Measurements from ENCODE around the gene GPC4.
"Not testable (repeated sequence)": the region's sequence is repeated elsewhere in the genome, so short reads cannot be mapped to it uniquely, and the experiment has no call there.

GPC4 gene

DNA sequence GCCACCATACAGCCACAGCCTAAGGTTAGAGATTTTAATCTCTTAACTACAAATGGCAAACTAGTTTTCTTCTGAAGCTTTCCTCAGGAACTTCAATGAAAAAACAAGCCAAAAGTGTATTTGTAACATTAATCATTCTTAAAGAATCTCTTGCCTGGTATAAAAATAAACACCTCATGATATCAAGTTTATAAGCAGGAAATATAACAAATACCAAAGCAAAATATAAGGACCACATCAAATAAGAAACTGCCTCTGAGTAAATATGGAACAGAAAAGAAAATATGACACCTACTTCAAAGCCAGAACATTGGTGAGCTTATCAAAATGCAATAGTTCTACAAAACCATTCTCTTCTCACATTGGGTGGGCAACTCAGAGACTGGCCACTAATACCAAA, 89.9 kb downstream of the GPC4 start:
- Histone ChIP-seq H3K4me1 (ENCODE audit: insufficient read depth, low read length) (peaks cover 3% of the 10 kb centered on the region; the same call in 1 of the 2 replicates), H3K27ac (ENCODE audit: low read length) (no peak overlapping the region), H3K27me3 (ENCODE audit: insufficient read depth, low read length) (no peaks in the 10 kb centered on the region), H3K9me3 (ENCODE audit: insufficient read depth, low read depth, low read length) (no peaks in the 10 kb centered on the region), H3K36me3 (ENCODE audit: insufficient read depth, low read depth, low read length) (peaks cover 37% of the 10 kb centered on the region; the same call in 1 of the 2 replicates), H3K4me3 (ENCODE audit: low read length) (no peak overlapping the region), H3K9ac (ENCODE audit: low read depth, low read length) (no peak overlapping the region)

- Histone ChIP-seq H3K36me3 (ENCODE audit: insufficient read depth, low read depth, low read length) (peaks cover 42% of the 10 kb centered on the region; the same call in 1 of the 2 replicates), H3K9ac (ENCODE audit: low read depth, low read length) (no peak overlapping the region), H3K9me3 (ENCODE audit: insufficient read depth, low read depth, low read length) (no peaks in the 10 kb centered on the region), H3K4me1 (ENCODE audit: insufficient read depth, low read length) (peaks cover 3% of the 10 kb centered on the region; the same call in 1 of the 2 replicates), H3K4me3 (ENCODE audit: low read length) (no peak overlapping the region), H3K27ac (ENCODE audit: low read length) (no peak overlapping the region), H3K27me3 (ENCODE audit: insufficient read depth, low read length) (no peaks in the 10 kb centered on the region)
Measured at GRCh38 chrX:133323431-133323830, 91.9 kb downstream of the GPC4 start.

GRCh38 chrX:133322269-133322668, 93.0 kb downstream of the GPC4 start:
- H3K27ac ChIP-seq (ENCODE audit: low read length); H3K27me3 ChIP-seq (ENCODE audit: insufficient read depth, low read length); H3K4me3 ChIP-seq (ENCODE audit: low read length); H3K9me3 ChIP-seq (ENCODE audit: insufficient read depth, low read depth, low read length); H3K9ac ChIP-seq (ENCODE audit: low read depth, low read length); H3K4me1 ChIP-seq (ENCODE audit: insufficient read depth, low read length): not testable (repeated sequence)
- H3K36me3 ChIP-seq (ENCODE audit: insufficient read depth, low read depth, low read length) = peaks cover 49% of the 10 kb centered on the region; the same call in 1 of the 2 replicates

DNA sequence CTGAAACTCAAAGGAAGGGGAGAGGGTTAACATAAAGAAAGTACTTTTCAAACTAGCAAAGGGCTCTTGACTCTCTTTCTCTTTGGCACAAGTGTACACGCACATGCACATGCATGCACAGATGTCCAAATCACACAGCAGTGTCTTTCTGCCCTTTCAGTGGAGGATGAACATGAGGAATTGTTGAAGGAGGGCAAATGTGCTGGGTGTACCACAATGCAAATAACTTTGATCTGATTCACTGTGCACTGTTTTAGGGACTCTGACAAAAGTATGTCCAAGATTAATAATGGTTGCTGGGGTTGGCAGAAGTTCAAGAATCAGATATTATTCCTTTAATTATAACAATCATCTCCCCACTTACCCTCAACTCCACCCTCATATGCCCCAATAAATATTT, 93.8 kb downstream of the GPC4 start:
- H3K4me3 ChIP-seq (ENCODE audit: low read length) = no peak overlapping the region
- H3K36me3 ChIP-seq (ENCODE audit: insufficient read depth, low read depth, low read length) = peaks cover 57% of the 10 kb centered on the region; the same call in 1 of the 2 replicates
- H3K27me3 ChIP-seq (ENCODE audit: insufficient read depth, low read length) = no peaks in the 10 kb centered on the region
- no peaks in the 10 kb centered on the region; the same call in 1 of the 2 replicates for H3K4me1 ChIP-seq (ENCODE audit: insufficient read depth, low read length)
- no peaks in the 10 kb centered on the region for H3K9me3 ChIP-seq (ENCODE audit: insufficient read depth, low read depth, low read length)
- H3K27ac ChIP-seq (ENCODE audit: low read length) = no peak overlapping the region
- H3K9ac ChIP-seq (ENCODE audit: low read depth, low read length) = no peak overlapping the region

DNA sequence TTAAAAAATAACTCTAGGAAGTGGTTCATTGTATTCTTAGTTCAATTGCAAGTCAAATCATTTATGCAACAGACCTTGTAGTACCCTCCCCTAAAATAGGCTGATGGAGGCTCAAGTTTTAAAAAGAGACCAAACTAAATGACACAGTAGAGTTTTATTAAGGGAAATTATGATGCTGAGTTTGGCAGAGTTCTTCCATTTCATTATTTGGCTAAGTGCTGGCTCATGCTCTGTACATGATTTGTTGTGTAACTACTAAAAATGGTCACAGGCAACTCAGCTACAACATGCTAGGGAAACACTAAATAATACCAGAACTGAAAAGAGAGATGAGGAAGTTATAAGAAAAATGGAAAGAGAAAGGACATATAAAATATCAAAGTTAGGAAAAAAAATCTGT, 101.0 kb downstream of the GPC4 start:
- peaks cover 9% of the 10 kb centered on the region for H3K4me1 ChIP-seq (ENCODE audit: insufficient read depth, low read length)
- no peaks in the 10 kb centered on the region for H3K27me3 ChIP-seq (ENCODE audit: insufficient read depth, low read length)
- H3K36me3 ChIP-seq (ENCODE audit: insufficient read depth, low read depth, low read length) = peaks cover 68% of the 10 kb centered on the region
- H3K9me3 ChIP-seq (ENCODE audit: insufficient read depth, low read depth, low read length) = no peaks in the 10 kb centered on the region
- no peak overlapping the region for H3K4me3 ChIP-seq (ENCODE audit: low read length)
- no peak overlapping the region for H3K27ac ChIP-seq (ENCODE audit: low read length)
- no peak overlapping the region for H3K9ac ChIP-seq (ENCODE audit: low read depth, low read length)

- Histone ChIP-seq H3K9ac (ENCODE audit: low read depth, low read length) (peak overlapping the region; percentile 27; the same call in 1 of the 2 replicates), H3K9me3 (ENCODE audit: insufficient read depth, low read depth, low read length) (no peaks in the 10 kb centered on the region), H3K36me3 (ENCODE audit: insufficient read depth, low read depth, low read length) (peaks cover 58% of the 10 kb centered on the region), H3K27ac (ENCODE audit: low read length) (peak overlapping the region; percentile 47), H3K27me3 (ENCODE audit: insufficient read depth, low read length) (no peaks in the 10 kb centered on the region), H3K4me3 (ENCODE audit: low read length) (peak overlapping the region; percentile 29; the same call in 1 of the 2 replicates), H3K4me1 (ENCODE audit: insufficient read depth, low read length) (peaks cover 27% of the 10 kb centered on the region)
Measured at GRCh38 chrX:133308499-133308897, 106.8 kb downstream of the GPC4 start.

DNA sequence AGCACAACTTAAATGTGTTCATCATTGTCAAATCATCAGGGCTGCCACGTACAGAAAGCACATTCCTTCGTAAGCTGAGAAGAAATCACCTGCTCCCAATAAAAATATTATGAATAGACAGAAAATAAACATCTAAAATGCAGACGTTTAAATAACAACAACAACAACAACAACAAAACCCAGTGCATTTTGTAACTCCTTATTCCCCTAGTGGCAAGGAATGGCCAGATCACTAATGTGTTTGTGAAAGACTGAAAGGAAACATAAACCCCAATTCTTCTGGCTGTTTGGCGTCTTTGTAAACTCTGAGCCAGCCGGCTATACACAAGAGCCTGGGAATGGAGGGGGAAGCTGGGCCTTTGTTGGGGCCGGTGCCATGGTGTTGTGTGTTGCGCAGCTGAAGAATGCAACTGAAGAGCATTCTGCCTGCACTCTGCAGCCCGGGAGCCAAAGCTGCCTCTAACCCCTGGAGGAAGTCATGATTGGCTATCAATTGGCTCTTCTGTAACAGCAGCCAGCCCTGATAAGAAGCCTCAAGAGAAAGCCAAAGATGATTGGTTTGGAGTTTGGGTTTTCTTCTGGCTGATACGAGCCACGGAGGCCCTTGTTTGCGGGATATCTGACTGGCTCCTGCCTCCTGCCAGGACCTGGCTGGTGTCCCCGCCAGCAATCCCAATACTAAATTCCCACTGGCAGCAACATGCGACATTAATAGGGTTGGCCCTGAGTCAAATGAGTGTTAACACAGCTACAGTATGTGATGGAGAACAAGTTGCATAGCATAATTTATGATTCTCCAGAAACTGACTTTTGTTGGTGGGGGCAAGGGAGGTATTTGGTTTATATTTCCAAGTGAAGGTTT, 107.4 kb downstream of the GPC4 start:
- Histone ChIP-seq H3K4me1 (ENCODE audit: insufficient read depth, low read length) (peaks cover 27% of the 10 kb centered on the region), H3K9ac (ENCODE audit: low read depth, low read length) (peak overlapping the region; percentile 27; the same call in 1 of the 2 replicates), H3K4me3 (ENCODE audit: low read length) (peak overlapping the region; percentile 44; the same call in 1 of the 2 replicates), H3K9me3 (ENCODE audit: insufficient read depth, low read depth, low read length) (no peaks in the 10 kb centered on the region), H3K27ac (ENCODE audit: low read length) (peak overlapping the region; percentile 47), H3K27me3 (ENCODE audit: insufficient read depth, low read length) (no peaks in the 10 kb centered on the region), H3K36me3 (ENCODE audit: insufficient read depth, low read depth, low read length) (peaks cover 59% of the 10 kb centered on the region)

DNA sequence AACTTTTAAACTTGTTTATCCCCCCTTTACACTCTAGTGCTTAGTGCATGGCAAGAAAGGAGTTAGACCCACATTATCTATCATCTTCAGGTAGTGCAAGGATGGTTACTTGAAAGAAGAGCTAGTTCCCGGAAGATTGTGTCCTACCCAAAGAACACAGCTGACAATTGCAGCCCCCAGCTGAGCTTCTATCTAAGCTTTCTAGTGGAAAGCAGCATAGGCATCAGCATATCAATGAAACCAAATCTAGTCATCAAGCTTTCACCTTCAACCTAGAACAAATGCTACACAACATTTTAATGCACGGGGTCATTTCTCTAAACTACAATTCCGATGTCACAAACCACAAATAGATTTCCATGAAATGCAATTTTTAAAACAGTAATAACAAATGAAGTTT, 108.2 kb downstream of the GPC4 start:
- Histone ChIP-seq H3K9ac (ENCODE audit: low read depth, low read length) (no peak overlapping the region), H3K4me1 (ENCODE audit: insufficient read depth, low read length) (peaks cover 27% of the 10 kb centered on the region), H3K4me3 (ENCODE audit: low read length) (peak overlapping the region; percentile 44; the same call in 1 of the 2 replicates), H3K36me3 (ENCODE audit: insufficient read depth, low read depth, low read length) (peaks cover 65% of the 10 kb centered on the region), H3K9me3 (ENCODE audit: insufficient read depth, low read depth, low read length) (no peaks in the 10 kb centered on the region), H3K27me3 (ENCODE audit: insufficient read depth, low read length) (no peaks in the 10 kb centered on the region), H3K27ac (ENCODE audit: low read length) (no peak overlapping the region)

- H3K36me3 ChIP-seq (ENCODE audit: insufficient read depth, low read depth, low read length) = peaks cover 65% of the 10 kb centered on the region
- no peak overlapping the region for H3K4me3 ChIP-seq (ENCODE audit: low read length)
- no peak overlapping the region for H3K27ac ChIP-seq (ENCODE audit: low read length)
- no peak overlapping the region for H3K9ac ChIP-seq (ENCODE audit: low read depth, low read length)
- H3K4me1 ChIP-seq (ENCODE audit: insufficient read depth, low read length) = peaks cover 27% of the 10 kb centered on the region
- no peaks in the 10 kb centered on the region for H3K9me3 ChIP-seq (ENCODE audit: insufficient read depth, low read depth, low read length)
- no peaks in the 10 kb centered on the region for H3K27me3 ChIP-seq (ENCODE audit: insufficient read depth, low read length)
Measured at GRCh38 chrX:133306316-133306715, 109.0 kb downstream of the GPC4 start.

DNA sequence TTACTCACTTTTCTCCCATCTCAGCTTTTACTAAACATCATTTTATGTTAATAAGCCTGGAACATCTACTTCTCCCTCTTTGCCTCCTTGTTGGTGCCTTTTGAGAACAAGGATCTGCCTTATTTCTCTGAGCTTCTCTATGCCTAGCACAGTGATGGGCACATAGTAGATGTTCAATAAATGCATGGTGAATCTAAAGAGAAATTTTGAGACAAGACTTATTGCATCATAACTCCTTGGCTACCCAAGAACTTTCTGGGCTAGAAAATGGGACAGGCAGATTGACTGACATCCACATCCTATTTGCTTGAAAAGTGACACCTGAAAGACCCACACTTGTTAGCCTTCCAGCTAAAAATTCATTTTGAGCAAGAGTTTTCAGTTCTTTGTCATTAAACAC, 109.9 kb downstream of the GPC4 start:
- H3K9me3 ChIP-seq (ENCODE audit: insufficient read depth, low read depth, low read length) = no peaks in the 10 kb centered on the region

DNA sequence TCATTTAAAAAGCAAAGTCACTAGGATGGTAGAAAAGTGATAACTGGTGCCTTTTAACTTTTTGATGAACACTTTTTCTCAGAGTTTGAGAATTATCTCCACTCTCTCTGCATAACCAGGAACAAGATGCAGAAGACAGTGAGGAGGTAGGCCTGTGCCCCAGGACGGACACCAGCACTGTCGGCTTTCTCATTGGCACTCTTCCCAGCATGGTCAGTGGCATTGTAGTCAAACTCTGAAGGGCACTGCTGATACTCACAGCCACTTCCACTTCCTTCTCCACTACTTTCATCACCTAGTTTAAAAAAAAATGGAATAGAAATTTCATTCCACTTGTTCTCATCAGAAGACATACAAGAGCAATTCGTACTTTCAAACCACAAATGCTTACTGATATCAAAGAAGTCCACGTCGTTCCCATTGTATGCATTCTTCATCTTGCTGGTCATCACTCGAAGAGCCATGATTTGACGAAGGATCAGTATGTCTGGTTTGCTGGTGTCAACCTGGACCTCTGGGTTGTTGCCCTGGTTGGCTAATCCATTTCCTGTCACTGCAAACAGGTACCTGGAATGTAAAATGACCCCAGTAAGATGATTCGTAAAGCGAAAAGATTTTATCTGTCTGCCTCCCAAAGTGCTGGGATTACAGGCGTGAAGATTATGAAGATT, 112.4 kb downstream of the GPC4 start:
- no peaks in the 10 kb centered on the region for H3K9me3 ChIP-seq (ENCODE audit: insufficient read depth, low read depth, low read length)
- no peak overlapping the region for H3K9ac ChIP-seq (ENCODE audit: low read depth, low read length)
- H3K4me3 ChIP-seq (ENCODE audit: low read length) = no peak overlapping the region
- peaks cover 79% of the 10 kb centered on the region for H3K36me3 ChIP-seq (ENCODE audit: insufficient read depth, low read depth, low read length)
- H3K27me3 ChIP-seq (ENCODE audit: insufficient read depth, low read length) = no peaks in the 10 kb centered on the region
- peaks cover 5% of the 10 kb centered on the region; the same call in 1 of the 2 replicates for H3K4me1 ChIP-seq (ENCODE audit: insufficient read depth, low read length)
- H3K27ac ChIP-seq (ENCODE audit: low read length) = no peak overlapping the region

More for the DNA sequence above, 109.9 kb downstream of the GPC4 start:
- Histone ChIP-seq H3K27me3 (ENCODE audit: insufficient read depth, low read length) (no peaks in the 10 kb centered on the region), H3K4me1 (ENCODE audit: insufficient read depth, low read length) (peaks cover 27% of the 10 kb centered on the region), H3K4me3 (ENCODE audit: low read length) (no peak overlapping the region), H3K9ac (ENCODE audit: low read depth, low read length) (no peak overlapping the region), H3K27ac (ENCODE audit: low read length) (no peak overlapping the region), H3K36me3 (ENCODE audit: insufficient read depth, low read depth, low read length) (peaks cover 64% of the 10 kb centered on the region)
